ENCODE data around the gene STX19.
A peak's percentile ranks its signal among the peaks of the same experiment; 100 is the strongest.
"Not testable (repeated sequence)": the region's sequence is repeated elsewhere in the genome, so short reads cannot be mapped to it uniquely, and the experiment has no call there.

STX19 gene

DNA sequence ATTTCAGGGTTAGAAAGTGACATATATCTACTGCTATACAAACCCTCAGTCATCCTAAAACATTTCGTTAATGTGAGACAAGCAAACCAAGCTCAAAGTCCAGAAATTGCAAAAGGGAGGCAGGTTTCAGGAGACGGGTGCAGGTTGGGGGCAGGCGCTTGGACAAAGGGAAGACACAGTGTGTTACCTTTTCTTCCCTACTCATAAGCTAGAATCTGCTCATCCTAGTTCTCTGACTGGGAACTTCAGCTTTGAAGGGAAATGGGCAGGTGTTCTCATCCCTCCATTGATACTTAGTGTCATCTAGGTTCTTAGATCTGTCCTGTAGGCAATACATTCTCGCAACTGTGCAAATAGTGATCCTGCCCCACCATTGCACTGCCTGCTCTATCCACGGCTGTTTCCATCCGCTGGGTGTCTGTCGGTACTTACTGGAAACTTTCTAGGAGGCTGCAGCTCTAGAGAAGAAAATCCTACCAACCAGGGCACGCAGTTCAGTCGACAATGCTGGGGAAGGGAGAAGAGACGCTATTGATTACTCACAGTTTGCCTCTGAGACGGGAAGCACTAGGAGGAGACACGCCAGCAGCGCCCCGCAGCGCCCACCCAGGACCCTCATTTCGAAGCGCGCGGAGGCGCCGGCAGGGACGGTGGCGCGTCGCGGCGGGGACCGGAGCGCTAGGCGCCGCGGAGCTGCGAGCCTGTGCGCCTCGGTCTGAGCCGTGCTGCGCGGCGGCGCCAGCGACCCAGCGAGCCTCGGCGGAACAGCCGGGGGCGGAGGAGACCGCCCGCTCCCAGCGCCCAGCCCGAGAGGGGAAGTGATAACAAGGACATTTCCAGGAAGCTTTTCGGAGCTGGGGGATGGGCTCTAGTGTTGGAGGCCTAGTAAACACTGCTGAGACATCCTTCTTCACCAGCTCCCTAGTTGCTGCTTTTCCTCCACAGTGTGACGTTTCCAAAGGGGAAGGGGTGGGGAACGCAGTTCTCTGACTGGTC, 55.0 kb downstream of the STX19 start, which contains the start of gene PROS1:
Gene PROS1, minus strand, starts transcription at position 766 of the 996 bp plus-strand sequence. Its CDS starts 147 bp downstream, at position 619.
- peak within 1 kb of the TSS; percentile 35 for H3K27ac ChIP-seq
- in situ Hi-C loops (cut with HindIII; ENCODE audit: low pct_ligation_motif_present, low sequenced_read_pairs), result no loop called here
- no peaks in the 10 kb centered on the region for H3K27me3 ChIP-seq (replicated peaks)
- H3K4me3 ChIP-seq (ENCODE audit: low read depth, low read length), result peak within 1 kb of the TSS; percentile 64
- TF ChIP-seq, protein P1, sequence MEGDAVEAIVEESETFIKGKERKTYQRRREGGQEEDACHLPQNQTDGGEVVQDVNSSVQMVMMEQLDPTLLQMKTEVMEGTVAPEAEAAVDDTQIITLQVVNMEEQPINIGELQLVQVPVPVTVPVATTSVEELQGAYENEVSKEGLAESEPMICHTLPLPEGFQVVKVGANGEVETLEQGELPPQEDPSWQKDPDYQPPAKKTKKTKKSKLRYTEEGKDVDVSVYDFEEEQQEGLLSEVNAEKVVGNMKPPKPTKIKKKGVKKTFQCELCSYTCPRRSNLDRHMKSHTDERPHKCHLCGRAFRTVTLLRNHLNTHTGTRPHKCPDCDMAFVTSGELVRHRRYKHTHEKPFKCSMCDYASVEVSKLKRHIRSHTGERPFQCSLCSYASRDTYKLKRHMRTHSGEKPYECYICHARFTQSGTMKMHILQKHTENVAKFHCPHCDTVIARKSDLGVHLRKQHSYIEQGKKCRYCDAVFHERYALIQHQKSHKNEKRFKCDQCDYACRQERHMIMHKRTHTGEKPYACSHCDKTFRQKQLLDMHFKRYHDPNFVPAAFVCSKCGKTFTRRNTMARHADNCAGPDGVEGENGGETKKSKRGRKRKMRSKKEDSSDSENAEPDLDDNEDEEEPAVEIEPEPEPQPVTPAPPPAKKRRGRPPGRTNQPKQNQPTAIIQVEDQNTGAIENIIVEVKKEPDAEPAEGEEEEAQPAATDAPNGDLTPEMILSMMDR (IDR thresholded peaks at IDR 0.05; ENCODE audit: low read depth, low read length, missing control alignments), result no peak
- peak; percentile 58 for DNase-seq
- no peaks in the 10 kb centered on the region for H3K36me3 ChIP-seq (replicated peaks)

DNA sequence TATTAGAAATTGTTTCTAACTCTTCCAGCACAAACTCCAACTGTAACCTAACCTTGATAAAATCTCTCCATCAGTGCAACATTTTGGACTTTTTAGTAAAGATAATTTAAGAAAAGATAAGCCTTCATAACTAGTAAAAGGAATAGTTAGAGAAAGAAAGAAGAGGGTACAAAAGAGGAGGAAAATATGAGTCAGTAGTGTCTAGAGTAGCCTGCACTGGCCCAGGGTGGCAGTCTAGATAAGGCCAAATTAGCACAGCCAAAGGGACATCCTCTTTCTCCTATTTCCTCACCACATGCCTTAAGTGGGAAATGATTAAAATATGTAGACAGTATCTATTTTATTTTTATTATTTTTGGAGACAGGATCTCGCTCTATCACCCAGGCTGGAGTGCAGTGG, 58.4 kb downstream of the STX19 start:
- no peaks in the 10 kb centered on the region for H3K27me3 ChIP-seq (replicated peaks)
- no peak for DNase-seq
- in situ Hi-C loops (cut with HindIII; ENCODE audit: low pct_ligation_motif_present, low sequenced_read_pairs), result no loop called here
- H3K27ac ChIP-seq, result no peak overlapping the region
- no peaks in the 10 kb centered on the region for H3K36me3 ChIP-seq (replicated peaks)
- no peak overlapping the region for H3K4me3 ChIP-seq (ENCODE audit: low read depth, low read length)
- TF ChIP-seq, protein P1 (IDR thresholded peaks at IDR 0.05; ENCODE audit: low read depth, low read length, missing control alignments), result no peak

DNA sequence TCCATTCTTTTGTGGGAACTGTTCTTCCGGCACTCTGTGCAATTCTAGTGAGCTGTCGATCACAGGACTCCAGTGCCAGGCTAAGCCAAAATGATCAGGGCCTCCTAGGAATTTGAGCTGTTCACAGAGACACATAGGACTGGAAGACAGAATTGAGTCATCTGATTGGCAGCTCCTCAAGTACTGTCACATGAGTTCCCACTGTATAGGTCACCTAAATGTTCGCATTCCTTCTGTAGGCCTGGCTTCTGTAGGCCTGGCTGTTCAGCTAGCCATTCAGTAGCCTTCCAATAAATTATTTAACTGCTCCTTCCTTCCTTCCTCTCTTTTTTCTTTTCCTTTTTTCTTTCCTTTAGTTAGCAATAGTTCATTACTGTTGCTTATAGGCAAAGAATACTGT, 59.0 kb downstream of the STX19 start:
- in situ Hi-C loops (cut with HindIII; ENCODE audit: low pct_ligation_motif_present, low sequenced_read_pairs), result no loop called here
- no peaks in the 10 kb centered on the region for H3K27me3 ChIP-seq (replicated peaks)
- peak; percentile 66 for DNase-seq
- H3K36me3 ChIP-seq (replicated peaks), result no peaks in the 10 kb centered on the region
- TF ChIP-seq, protein P1 (IDR thresholded peaks at IDR 0.05; ENCODE audit: low read depth, low read length, missing control alignments), result no peak
- H3K4me3 ChIP-seq (ENCODE audit: low read depth, low read length), result no peak overlapping the region
- H3K27ac ChIP-seq, result no peak overlapping the region

DNA sequence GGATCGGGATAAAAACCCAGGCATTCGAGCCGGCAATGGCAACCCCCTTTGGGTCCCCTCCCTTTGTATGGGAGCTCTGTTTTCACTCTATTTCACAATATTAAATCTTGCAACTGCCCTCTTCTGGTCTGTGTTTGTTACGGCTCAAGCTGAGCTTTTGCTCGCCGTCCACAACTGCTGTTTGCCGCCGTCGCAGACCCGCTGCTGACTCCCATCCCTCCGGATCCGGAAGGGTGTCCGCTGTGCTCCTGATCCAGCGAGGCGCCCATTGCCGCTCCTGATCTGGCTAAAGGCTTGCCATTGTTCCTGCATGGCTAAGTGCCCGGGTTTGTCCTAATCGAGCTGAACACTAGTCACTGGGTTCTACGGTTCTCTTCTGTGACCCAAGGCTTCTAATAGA, 63.3 kb downstream of the STX19 start:
- in situ Hi-C loops (cut with HindIII; ENCODE audit: low pct_ligation_motif_present, low sequenced_read_pairs); H3K27me3 ChIP-seq (replicated peaks); DNase-seq; H3K36me3 ChIP-seq (replicated peaks); H3K27ac ChIP-seq; H3K4me3 ChIP-seq (ENCODE audit: low read depth, low read length): not testable (repeated sequence)
